A549 (cell line): Measurements from ENCODE around the gene ZNF22. TPM values are rescaled to one million over a fixed set of nuclear protein-coding genes. Genes with fewer than 3 reads are reported as not detected.
A peak's percentile ranks its signal among the peaks of the same experiment; 100 is the strongest.

Experiments
- ATAC-seq, 2 experiments: fragments of 200-7000 bp in 1 of 2; fragments of >200 bp in 1 of 2; cut with Nextera tagmentation in 1 of 2; cut with Tn5 transposase in 1 of 2; 3 replicates each; pipeline versions ENCODE4 v1.8.0 to v1.9.1; 2018 to 2020; ENCODE audit warnings: mild to moderate bottlenecking in 1 of 2, moderate library complexity in 1 of 2
- CTCF ChIA-PET: fragments of 300-600 bp; sonication (Branson Sonifier 250); formaldehyde crosslinking; extraction: SDS; loops from one replicate; lab custom pipeline; 2021; ENCODE audit warnings: antibody characterized with exemption, inconsistent platforms; lab: Yijun Ruan, JAX
- POLR2A ChIA-PET: fragments of 350-600 bp; formaldehyde crosslinking; extraction: SDS; loops from one replicate; lab custom pipeline; 2021; ENCODE audit warnings: antibody characterized with exemption, inconsistent platforms; lab: Yijun Ruan, JAX
- DNase-seq, 2 experiments: peaks; one replicate each; pipeline versions ENCODE4 v3.0.0 to v3.0.0-alpha.2; 2011 to 2016; ENCODE audit warnings: low read depth in 1 of 2, low spot score in 1 of 2
- FAIRE-seq: peaks from 2 replicates; lab custom pipeline; 2011; peaks lifted over from hg19 to GRCh38; lab: Jason Lieb, UNC
- H3K27ac ChIP-seq, 2 experiments: fragments of >200 bp; sonication (Bioruptor Twin); formaldehyde crosslinking; 3 replicates each; pipeline ENCODE4 v1.5.1; 2016 to 2017
- H3K4me1 ChIP-seq: fragments of >200 bp; sonication (Bioruptor Twin); formaldehyde crosslinking; 3 replicates; pipeline ENCODE4 v1.6.1; 2016
- H3K4me2 ChIP-seq: fragments of >200 bp; sonication (Bioruptor Twin); formaldehyde crosslinking; 3 replicates; pipeline ENCODE4 v1.6.1; 2016
- H3K4me3 ChIP-seq: fragments of >200 bp; sonication (Bioruptor Twin); formaldehyde crosslinking; 3 replicates; pipeline ENCODE4 v1.5.1; 2016
- H3K9me3 ChIP-seq: fragments of >200 bp; sonication (Bioruptor Twin); formaldehyde crosslinking; 3 replicates; pipeline ENCODE4 v1.6.1; 2016
- BHLHE40 ChIP-seq: IDR thresholded peaks from 2 replicates; pipeline ENCODE4 v1.6.1; 2012; ENCODE audit warnings: low read depth, low read length, inconsistent platforms
- EHF ChIP-seq: fragments of 250-450 bp; sonication (Bioruptor Pico); IDR thresholded peaks from 2 replicates; pipeline ENCODE4 v1.5.0; 2020; ENCODE audit warnings: mild to moderate bottlenecking
- EHMT2 ChIP-seq: fragments of 200-600 bp; sonication (generic); IDR thresholded peaks from 2 replicates; pipeline ENCODE4 v1.6.1; 2016; ENCODE audit warnings: antibody characterized with exemption, low read depth, mild to moderate bottlenecking, moderate library complexity
- FOSB ChIP-seq: fragments of 250-450 bp; sonication (Bioruptor Pico); IDR thresholded peaks from 2 replicates; pipeline ENCODE4 v1.5.0; 2020; ENCODE audit warnings: mild to moderate bottlenecking, moderate library complexity
- HEYL ChIP-seq: fragments of 250-450 bp; sonication (Bioruptor Pico); IDR thresholded peaks from 2 replicates; pipeline ENCODE4 v1.8.0; 2021; ENCODE audit warnings: mild to moderate bottlenecking, moderate library complexity
- HOXB5 ChIP-seq: fragments of 250-450 bp; sonication (Bioruptor Pico); IDR thresholded peaks from 2 replicates; pipeline ENCODE4 v1.5.0; 2020; ENCODE audit warnings: mild to moderate bottlenecking, moderate library complexity
- JUN ChIP-seq, 2 experiments: fragments of >200 bp; sonication (Bioruptor Twin); formaldehyde crosslinking; IDR thresholded peaks; 2 replicates in 1 of 2; 3 replicates in 1 of 2; pipeline ENCODE4 v1.6.1; 2016 to 2017
- NPAS2 ChIP-seq: fragments of 250-450 bp; sonication (Bioruptor Pico); IDR thresholded peaks from 2 replicates; pipeline ENCODE4 v1.8.0; 2022; ENCODE audit warnings: mild to moderate bottlenecking, moderate library complexity, borderline replicate concordance
- NR3C1 ChIP-seq: fragments of >200 bp; sonication (Bioruptor Twin); formaldehyde crosslinking; IDR thresholded peaks from 3 replicates; pipeline ENCODE4 v1.6.1; 2017
- POLR2A ChIP-seq: IDR thresholded peaks from 2 replicates; pipeline ENCODE4 v1.6.1; 2012; ENCODE audit warnings: mild to moderate bottlenecking, low read length
- POLR2AphosphoS2 ChIP-seq: conservative IDR thresholded peaks from 2 replicates; pipeline ENCODE4 v1.6.1; 2012; ENCODE audit warnings: low read length, improper control_type of control experiment, inconsistent platforms
- RAD21 ChIP-seq, 2 experiments: fragments of >200 bp in 1 of 2; sonication (Bioruptor Twin) in 1 of 2; formaldehyde crosslinking in 1 of 2; IDR thresholded peaks in 1 of 2; conservative IDR thresholded peaks in 1 of 2; 2 replicates in 1 of 2; 3 replicates in 1 of 2; pipeline ENCODE4 v1.6.1; 2012 to 2018; ENCODE audit warnings: inconsistent platforms in 1 of 2
- RARB ChIP-seq: fragments of 250-450 bp; sonication (Bioruptor Pico); IDR thresholded peaks from 2 replicates; pipeline ENCODE4 v1.8.0; 2021; ENCODE audit warnings: mild to moderate bottlenecking, moderate library complexity
- RCOR1 ChIP-seq: fragments of 150-350 bp; IDR thresholded peaks from 2 replicates; pipeline ENCODE4 v1.6.1; 2014; ENCODE audit warnings: antibody characterized with exemption, low read length, low read depth
- REST ChIP-seq: fragments of 200-600 bp; sonication (generic); IDR thresholded peaks from 2 replicates; pipeline ENCODE4 v1.6.1; 2016; ENCODE audit warnings: antibody characterized with exemption, mild to moderate bottlenecking, moderate library complexity
- TFCP2L1 ChIP-seq: fragments of 250-450 bp; sonication (Bioruptor Pico); IDR thresholded peaks from 2 replicates; pipeline ENCODE4 v1.5.0; 2021; ENCODE audit warnings: mild to moderate bottlenecking
- USF2 ChIP-seq: fragments of 450-650 bp; IDR thresholded peaks from 2 replicates; pipeline ENCODE4 v1.6.1; 2014; ENCODE audit warnings: antibody characterized with exemption
- WGBS: methylation state at CpG from one replicate; pipeline ENCODE4 v1.1.6; 2017; ENCODE audit errors: missing lambda C conversion rate; 5-methylcytosine and 5-hydroxymethylcytosine counted together
- polyA plus RNA-seq, 4 experiments: library from polyadenylated mRNA; depleted of rRNA in 3 of 4; stranded (reverse); fragments of >200 nt; fragmentation: RNase III in 1 of 4; extraction: RNeasy Plus Mini Kit Qiagen cat#74134 plus additional on column Dnase treatment in 1 of 4; gene quantifications; 2 replicates in 3 of 4; 3 replicates in 1 of 4; pipeline ENCODE4 v1.2.3, GENCODE V29; 2011 to 2017
- TF ChIP-seq, protein P1 (sequence below): fragments of >200 bp; sonication (Bioruptor Twin); formaldehyde crosslinking; IDR thresholded peaks from 3 replicates; pipeline ENCODE4 v1.5.1; 2016

Gene ZNF22
- polyA plus RNA-seq, 2 of the 4 experiments (the other 2 are of a cell fraction): 8.5 to 13.0 TPM

GRCh38 chr10:44990302-44990655 lies 10.4 kb upstream of the ZNF22 start:
- ATAC-seq (peak in 1 of 2 experiments; percentile 78; a peak in 3 of 6 replicates), DNase-seq (no peak), FAIRE-seq (no peak)
- CTCF ChIA-PET: interaction anchor here (0.6 to 4.3 kb wide), 8 partner anchors 10 to 1259 kb away, joined by 3 to 30 read pairs (median 4); partner anchors contain the start of gene DEPP1
- WGBS: 38% methylated on average over 8 of the region's 8 CpGs
- Histone ChIP-seq H3K4me3 (no peak overlapping the region), H3K9me3 (no peaks in the 10 kb centered on the region), H3K27ac (no peak overlapping the region), H3K4me1 (peaks cover 4% of the 10 kb centered on the region; the same call in 2 of the 3 replicates), H3K4me2 (no peak overlapping the region)
- POLR2A ChIA-PET: interaction anchor here (0.8 kb wide), 1 partner anchor 11 kb away, joined by 4 read pairs; the partner anchor contains the start of gene DEPP1
- TF ChIP-seq, protein P1, sequence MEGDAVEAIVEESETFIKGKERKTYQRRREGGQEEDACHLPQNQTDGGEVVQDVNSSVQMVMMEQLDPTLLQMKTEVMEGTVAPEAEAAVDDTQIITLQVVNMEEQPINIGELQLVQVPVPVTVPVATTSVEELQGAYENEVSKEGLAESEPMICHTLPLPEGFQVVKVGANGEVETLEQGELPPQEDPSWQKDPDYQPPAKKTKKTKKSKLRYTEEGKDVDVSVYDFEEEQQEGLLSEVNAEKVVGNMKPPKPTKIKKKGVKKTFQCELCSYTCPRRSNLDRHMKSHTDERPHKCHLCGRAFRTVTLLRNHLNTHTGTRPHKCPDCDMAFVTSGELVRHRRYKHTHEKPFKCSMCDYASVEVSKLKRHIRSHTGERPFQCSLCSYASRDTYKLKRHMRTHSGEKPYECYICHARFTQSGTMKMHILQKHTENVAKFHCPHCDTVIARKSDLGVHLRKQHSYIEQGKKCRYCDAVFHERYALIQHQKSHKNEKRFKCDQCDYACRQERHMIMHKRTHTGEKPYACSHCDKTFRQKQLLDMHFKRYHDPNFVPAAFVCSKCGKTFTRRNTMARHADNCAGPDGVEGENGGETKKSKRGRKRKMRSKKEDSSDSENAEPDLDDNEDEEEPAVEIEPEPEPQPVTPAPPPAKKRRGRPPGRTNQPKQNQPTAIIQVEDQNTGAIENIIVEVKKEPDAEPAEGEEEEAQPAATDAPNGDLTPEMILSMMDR: peak; percentile 18; the same call in 2 of the 3 replicates
- TF ChIP-seq TFCP2L1 (CRISPR knock-in tag) (no peak), RAD21 (conservative IDR thresholded peaks at IDR 0.05 in 1 of 2, IDR thresholded peaks at IDR 0.05 in 1 of 2) (peak; percentile 35 to 43; a peak in 4 of 5 replicates)

DNA sequence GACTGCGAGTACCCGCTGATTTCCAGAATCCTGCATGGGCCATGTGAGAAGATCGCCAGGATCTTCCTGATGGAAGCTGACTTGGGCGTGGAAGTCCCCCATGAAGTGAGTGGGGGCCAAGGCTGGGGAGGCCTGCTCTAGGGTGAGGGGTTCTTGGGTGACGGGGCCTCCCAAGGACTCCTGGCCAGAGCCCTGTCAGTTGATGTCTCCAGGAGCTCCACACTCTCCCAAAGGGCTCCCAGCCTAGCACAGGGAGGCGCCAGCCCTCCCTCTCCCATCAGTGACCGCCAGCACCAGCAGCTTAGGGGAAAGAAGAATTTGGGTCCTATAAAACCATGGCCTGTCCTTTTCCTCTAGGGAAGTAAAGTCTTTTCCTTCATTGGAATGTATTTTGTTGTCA lies 9.8 kb upstream of the ZNF22 start:
- no peak for ATAC-seq
- no peak for FAIRE-seq
- H3K9me3 ChIP-seq: no peaks in the 10 kb centered on the region
- no peak for DNase-seq
- CTCF ChIA-PET: interaction anchor here (0.6 to 4.3 kb wide), 5 partner anchors 10 to 1259 kb away, joined by 3 to 30 read pairs (median 4); no protein-coding TSS in a partner anchor
- no peak overlapping the region for H3K4me3 ChIP-seq
- no peak overlapping the region for H3K27ac ChIP-seq
- no peak overlapping the region for H3K4me2 ChIP-seq
- H3K4me1 ChIP-seq: no peaks in the 10 kb centered on the region
- TF ChIP-seq EHMT2 (no peak), POLR2A (no peak), JUN (IDR thresholded peaks at IDR 0.05) (no peak), USF2 (no peak), POLR2AphosphoS2 (no peak), REST (no peak), HOXB5 (CRISPR knock-in tag) (no peak), NPAS2 (CRISPR knock-in tag) (no peak), HEYL (CRISPR knock-in tag) (no peak), RARB (no peak), EHF (CRISPR knock-in tag) (no peak), NR3C1 (no peak), BHLHE40 (no peak), RCOR1 (no peak), FOSB (CRISPR knock-in tag) (no peak)
- TF ChIP-seq, protein P1: no peak
- WGBS: 92% methylated on average over 6 of the region's 7 CpGs
- POLR2A ChIA-PET: no interaction called here
